Raji (cell line): Measurements from ENCODE around the gene AUTS2.

Experiments used
- POLR2A ChIP-seq: IDR thresholded peaks from 2 replicates; pipeline ENCODE4 v1.6.1; 2011; ENCODE audit warnings: low read depth, low read length, control low read depth; ENCODE audit not compliant: insufficient read depth

Gene AUTS2

GRCh38 chr7:70353330-70353945 is 755.2 kb downstream of the AUTS2 start:
- no peak for TF ChIP-seq POLR2A

DNA sequence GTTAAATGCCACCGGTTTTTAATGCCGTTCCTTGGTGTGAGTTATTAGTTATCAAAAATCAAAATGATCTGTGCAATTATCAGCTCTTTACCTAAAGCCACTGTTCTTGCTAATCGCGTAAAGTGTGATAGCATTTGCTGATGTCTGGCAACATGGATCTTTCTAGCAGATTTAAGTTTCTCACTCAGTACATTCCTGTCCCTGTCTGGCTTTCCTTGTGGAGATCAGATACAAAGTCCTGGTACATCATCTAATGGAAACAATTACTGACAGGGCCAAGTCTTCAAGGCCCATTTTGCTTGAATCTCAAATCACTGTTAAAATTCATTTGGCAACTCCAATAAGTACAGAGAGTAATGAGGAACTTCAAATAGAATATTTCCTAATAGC is 755.7 kb downstream of the AUTS2 start:
- no peak for TF ChIP-seq POLR2A

DNA sequence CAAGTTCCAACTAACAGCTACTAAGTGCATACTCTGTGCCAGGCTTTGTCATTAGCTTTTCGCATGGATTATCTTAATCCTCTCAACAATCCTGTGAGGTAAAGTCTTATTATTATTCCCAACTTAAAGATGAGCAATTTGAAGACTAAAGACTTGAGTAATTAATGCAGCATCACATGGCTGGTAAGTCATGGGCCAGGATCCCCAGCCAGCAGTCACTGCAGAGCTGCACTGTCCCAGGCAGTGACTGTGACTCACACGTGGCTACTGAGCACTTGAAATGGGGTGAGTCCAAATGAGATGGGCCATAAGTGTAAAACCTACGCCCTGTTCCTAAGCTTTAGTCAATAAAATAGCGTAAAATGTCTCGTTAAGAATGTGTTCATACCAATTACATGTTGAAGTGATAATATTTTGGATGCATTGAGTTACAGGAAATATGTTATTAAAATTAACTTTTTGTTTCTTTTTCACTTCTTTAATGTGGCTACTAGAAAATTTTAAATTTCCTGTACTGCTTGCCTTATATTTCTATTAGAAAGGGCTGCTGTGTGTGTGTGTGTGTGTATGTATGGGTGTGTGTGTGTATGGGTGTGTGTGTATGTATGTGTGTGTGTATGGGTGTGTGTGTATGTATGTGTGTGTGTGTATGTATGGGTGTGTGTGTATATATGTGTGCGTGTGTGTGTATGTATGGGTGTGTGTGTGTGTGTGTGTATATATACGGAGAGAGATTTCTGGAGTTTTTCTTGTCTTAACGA is 756.3 kb downstream of the AUTS2 start:
- TF ChIP-seq POLR2A, result no peak

- TF ChIP-seq POLR2A, result no peak
Measured at GRCh38 chr7:70355198-70356020, 757.1 kb downstream of the AUTS2 start.

DNA sequence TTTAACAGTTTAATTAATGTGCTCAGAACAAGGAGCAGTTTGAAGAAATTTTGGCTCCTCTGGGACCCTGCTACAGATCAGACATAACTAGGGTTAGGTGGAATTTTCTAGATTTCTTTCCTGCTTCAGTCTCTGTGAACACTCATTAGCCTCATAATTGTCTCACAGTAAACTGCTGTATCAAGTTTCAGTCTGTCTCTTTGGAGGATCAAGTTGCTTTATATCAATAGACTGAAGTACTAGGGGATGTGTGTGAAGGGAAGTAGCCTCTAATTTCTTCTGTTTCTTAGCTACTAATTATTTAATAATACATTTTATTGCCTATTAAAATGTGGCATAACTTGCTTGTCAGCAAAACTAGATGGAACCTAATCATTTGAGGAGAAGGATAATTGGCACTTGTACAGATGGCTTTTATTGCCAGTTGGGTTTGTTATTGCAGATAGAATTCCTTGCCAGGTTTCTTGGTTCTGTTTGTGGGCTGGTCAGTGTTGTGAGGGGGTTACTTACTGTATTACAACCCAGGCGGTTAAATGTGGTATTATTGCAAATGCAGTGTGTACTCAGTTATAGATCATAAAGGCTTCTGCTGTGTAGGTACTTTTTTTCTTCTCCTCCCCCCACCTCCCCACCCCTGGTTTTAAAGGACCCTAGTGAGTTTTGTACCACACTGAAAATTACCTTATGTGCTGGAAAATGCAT is 758.0 kb downstream of the AUTS2 start:
- no peak for TF ChIP-seq POLR2A

GRCh38 chr7:70356787-70357328 is 758.6 kb downstream of the AUTS2 start:
- TF ChIP-seq POLR2A, result no peak

DNA sequence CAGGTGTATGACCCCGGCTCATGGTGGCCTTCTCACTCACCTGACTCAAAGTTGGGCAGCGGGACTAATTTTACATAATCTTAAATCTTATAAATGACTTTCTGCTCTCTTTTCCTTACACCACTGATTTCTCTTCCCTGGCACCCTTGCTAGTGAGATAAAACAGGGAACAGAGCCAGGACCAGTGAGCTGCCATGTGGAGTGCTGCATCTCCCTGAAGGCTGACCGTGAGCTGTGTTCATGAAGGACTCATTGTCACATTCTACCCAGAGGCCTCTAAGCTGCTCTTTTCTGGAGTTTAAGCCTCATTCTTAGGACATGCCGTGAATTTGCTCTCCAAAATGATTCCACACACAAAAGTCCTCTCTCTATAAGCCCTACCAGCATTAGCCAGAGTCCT is 762.3 kb downstream of the AUTS2 start:
- no peak for TF ChIP-seq POLR2A

DNA sequence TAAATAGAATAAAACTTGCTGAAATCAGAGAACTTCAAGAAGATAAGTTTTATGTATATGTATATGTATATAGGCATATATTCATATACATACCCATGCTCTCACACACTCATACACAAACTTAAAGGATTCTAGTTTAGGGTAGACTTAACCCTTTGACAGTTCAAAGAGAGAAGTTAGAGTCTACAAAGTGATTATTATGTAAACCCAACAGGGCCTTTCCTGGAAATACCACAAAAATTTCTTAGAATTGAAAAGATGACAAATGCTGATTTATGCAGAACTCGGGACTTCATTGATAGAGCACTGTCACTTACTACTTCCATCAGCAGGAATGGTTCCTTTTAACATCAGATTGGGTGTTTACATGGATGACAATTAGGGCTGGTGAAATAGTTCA is 763.5 kb downstream of the AUTS2 start:
- no peak for TF ChIP-seq POLR2A

- no peak for TF ChIP-seq POLR2A
Measured at GRCh38 chr7:70371652-70372051, 773.4 kb downstream of the AUTS2 start.

- TF ChIP-seq POLR2A, result no peak
Measured at GRCh38 chr7:70372768-70373515, 774.7 kb downstream of the AUTS2 start.

DNA sequence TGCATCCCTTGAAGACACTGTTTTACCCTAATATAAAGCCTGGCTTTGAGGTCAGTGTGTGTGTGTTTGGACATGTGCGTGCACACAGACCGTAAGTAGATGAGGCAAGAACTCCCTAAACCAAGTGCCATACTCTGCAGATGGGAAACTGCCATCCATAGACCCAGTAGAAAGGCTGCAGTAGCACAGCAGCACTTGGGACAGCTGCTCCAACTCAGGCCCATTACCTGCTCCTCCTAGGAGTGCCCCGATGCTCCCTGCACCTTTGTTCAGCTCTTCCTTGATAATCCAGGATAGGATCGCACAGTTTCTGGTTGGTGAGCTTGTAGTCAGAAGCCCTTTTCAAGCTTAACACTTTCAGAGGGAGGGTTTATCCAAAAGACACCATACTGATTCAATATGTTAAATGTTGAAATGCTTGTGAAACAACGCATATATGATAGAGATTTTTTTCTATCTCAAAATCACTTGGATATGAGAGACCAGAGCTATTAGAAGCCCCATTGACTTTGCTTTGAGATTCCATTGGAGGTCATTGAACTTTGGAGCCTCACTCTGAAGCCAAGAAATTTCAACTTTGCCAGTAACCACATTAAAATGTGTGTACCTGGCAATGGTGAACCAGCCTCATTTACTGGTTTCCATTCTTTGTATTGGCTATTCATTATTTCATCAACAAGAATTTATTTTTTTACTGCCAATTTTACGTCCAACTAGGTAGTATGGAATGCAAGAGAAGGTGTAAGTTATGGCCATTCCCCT is 776.7 kb downstream of the AUTS2 start:
- no peak for TF ChIP-seq POLR2A

- TF ChIP-seq POLR2A, result no peak
Measured at GRCh38 chr7:70376561-70377031, 778.3 kb downstream of the AUTS2 start.

- no peak for TF ChIP-seq POLR2A
Measured at GRCh38 chr7:70377957-70378356, 779.7 kb downstream of the AUTS2 start.
